GM23248 (cell line): ENCODE measurements around the gene CRACDL.

Experiments
- EZH2 ChIP-seq: fragments of 200-600 bp; sonication (generic); IDR thresholded peaks from 2 replicates; pipeline ENCODE4 v1.6.1; 2018; ENCODE audit warnings: antibody characterized with exemption, mild to moderate bottlenecking; ENCODE audit not compliant: insufficient read depth, poor library complexity, severe bottlenecking
- EZH2phosphoT487 ChIP-seq: fragments of 200-600 bp; sonication (generic); IDR thresholded peaks from 2 replicates; pipeline ENCODE4 v1.6.1; 2018; ENCODE audit warnings: antibody characterized with exemption, moderate library complexity, mild to moderate bottlenecking, low read depth; ENCODE audit not compliant: insufficient read depth

GRCh38 chr2:98781822-98782221 lies 154.2 kb downstream of the CRACDL start:
- no peak for TF ChIP-seq EZH2phosphoT487
- TF ChIP-seq EZH2: no peak
